ENCODE measurements around the gene PIAS3.
A peak's percentile ranks its signal among the peaks of the same experiment; 100 is the strongest.
"Not testable (repeated sequence)": the region's sequence is repeated elsewhere in the genome, so short reads cannot be mapped to it uniquely, and the experiment has no call there.

PIAS3 gene

GRCh38 chr1:145874646-145875045 is 15.8 kb upstream of the PIAS3 start:
- no peak for DNase-seq (ENCODE audit: low read depth in 2 of 2)

GRCh38 chr1:145871994-145872924 is 13.4 kb upstream of the PIAS3 start:
- DNase-seq (ENCODE audit: low read depth in 2 of 2): peak; percentile 12 to 22

GRCh38 chr1:145868232-145868631 is 9.4 kb upstream of the PIAS3 start:
- DNase-seq (ENCODE audit: low read depth in 2 of 2): no peak

- no peak for DNase-seq (ENCODE audit: low read depth in 2 of 2)
Observed at GRCh38 chr1:145863282-145864018, 4.6 kb upstream of the PIAS3 start.

- DNase-seq (ENCODE audit: low read depth in 2 of 2): peak; percentile 58 to 70
Observed at GRCh38 chr1:145859491-145860023, 676 bp upstream of the PIAS3 start.

- peak; percentile 16 to 61 for DNase-seq (ENCODE audit: low read depth in 2 of 2)
Observed at GRCh38 chr1:145858238-145858900, 512 bp downstream of the PIAS3 start.

- no peak for DNase-seq (ENCODE audit: low read depth in 2 of 2)
Observed at GRCh38 chr1:145857170-145857569, 1.7 kb downstream of the PIAS3 start.

- DNase-seq (ENCODE audit: low read depth in 2 of 2): no peak
Observed at GRCh38 chr1:145855426-145855948, 3.4 kb downstream of the PIAS3 start.

- DNase-seq (ENCODE audit: low read depth in 2 of 2): no peak
Observed at GRCh38 chr1:145849356-145850160, 9.3 kb downstream of the PIAS3 start.

- DNase-seq (ENCODE audit: low read depth in 2 of 2): no peak
Observed at GRCh38 chr1:145847827-145848226, 11.1 kb downstream of the PIAS3 start.

GRCh38 chr1:145846201-145846612 is 12.7 kb downstream of the PIAS3 start:
- no peak for DNase-seq (ENCODE audit: low read depth in 2 of 2)

- DNase-seq (ENCODE audit: low read depth in 2 of 2): peak; percentile 69 to 74
Observed at GRCh38 chr1:145845514-145846161, 13.2 kb downstream of the PIAS3 start, which contains the start of gene NUDT17. Gene NUDT17, plus strand, starts transcription at chr1:145845630. Its CDS starts 11 bp downstream, at chr1:145845641.

GRCh38 chr1:145845144-145845513 is 13.8 kb downstream of the PIAS3 start:
- no peak for DNase-seq (ENCODE audit: low read depth in 2 of 2)

- no peak for DNase-seq (ENCODE audit: low read depth in 2 of 2)
Observed at GRCh38 chr1:145843031-145843430, 15.8 kb downstream of the PIAS3 start.

GRCh38 chr1:145837656-145838055 is 21.2 kb downstream of the PIAS3 start:
- no peak for DNase-seq (ENCODE audit: low read depth in 2 of 2)

GRCh38 chr1:145830810-145831209 is 28.1 kb downstream of the PIAS3 start:
- not testable (repeated sequence) for DNase-seq (ENCODE audit: low read depth in 2 of 2)

GRCh38 chr1:145828367-145829026 is 30.4 kb downstream of the PIAS3 start:
- DNase-seq (ENCODE audit: low read depth in 2 of 2): no peak

- no peak for DNase-seq (ENCODE audit: low read depth in 2 of 2)
Observed at GRCh38 chr1:145827966-145828365, 30.9 kb downstream of the PIAS3 start.

- DNase-seq (ENCODE audit: low read depth in 2 of 2): no peak
Observed at GRCh38 chr1:145826030-145826429, 32.9 kb downstream of the PIAS3 start.

GRCh38 chr1:145824499-145824842 is 34.4 kb downstream of the PIAS3 start:
- DNase-seq (ENCODE audit: low read depth in 2 of 2): no peak
